ENCODE measurements around the gene POTEF. TPM values are rescaled to one million over a fixed set of nuclear protein-coding genes. Genes with fewer than 3 reads are reported as not detected.
"Not testable (repeated sequence)": the region's sequence is repeated elsewhere in the genome, so short reads cannot be mapped to it uniquely, and the experiment has no call there.

POTEF gene
- total and polyA plus RNA-seq, 2 of the 4 experiments (the other 2 are of a cell fraction), result not detected

- H3K9me3 ChIP-seq (ENCODE audit: control insufficient read depth, insufficient read depth, low read length); H2BK5ac ChIP-seq (ENCODE audit: low read depth, low read length, poor library complexity, severe bottlenecking); H2BK120ac ChIP-seq (ENCODE audit: low read depth, low read length); H3K79me1 ChIP-seq (ENCODE audit: low read depth in 1 of 2, low read length in 2 of 2); H3K4ac ChIP-seq (ENCODE audit: low read depth, low read length); in situ Hi-C loops (cut with MboI; ENCODE audit: low sequenced_read_pairs); H2BK15ac ChIP-seq (ENCODE audit: low read depth, low read length); H3K23ac ChIP-seq (ENCODE audit: low read depth, low read length); H2AK5ac ChIP-seq (ENCODE audit: low read depth, low read length); H4K5ac ChIP-seq (ENCODE audit: low read depth, low read length); H3K27me3 ChIP-seq (ENCODE audit: control insufficient read depth, insufficient read depth, low read length); H3K56ac ChIP-seq (ENCODE audit: extremely low read depth, insufficient read depth, low read length); DNase-seq; H3K36me3 ChIP-seq (ENCODE audit: control insufficient read depth, insufficient read depth, low read length); H3K9ac ChIP-seq (ENCODE audit: low read depth, low read length); BruUV-seq (replicated peaks); H3K18ac ChIP-seq (ENCODE audit: low read depth, low read length); H3K4me2 ChIP-seq (ENCODE audit: low read depth, low read length); H4K20me1 ChIP-seq (ENCODE audit: insufficient read depth, low read length); H3K4me3 ChIP-seq (ENCODE audit: insufficient read depth, low read depth, low read length); dilution Hi-C loops (cut with HindIII; ENCODE audit: low sequenced_read_pairs, unreplicated experiment); H2AK9ac ChIP-seq (replicated peaks; ENCODE audit: low read depth, low read length, poor library complexity); CTCF ChIA-PET; POLR2A ChIA-PET (ENCODE audit: unreplicated experiment); H2BK20ac ChIP-seq (ENCODE audit: low read depth, low read length); H2AFZ ChIP-seq (replicated peaks; ENCODE audit: low read length, poor library complexity); H3K4me1 ChIP-seq (ENCODE audit: control insufficient read depth, insufficient read depth, low read length); H4K91ac ChIP-seq (ENCODE audit: insufficient read depth, low read depth, low read length); H4K8ac ChIP-seq (ENCODE audit: low read depth in 2 of 2, low read length in 2 of 2); ATAC-seq (ENCODE audit: low read depth); H3K9me1 ChIP-seq (ENCODE audit: insufficient read depth, low read length); intact Hi-C loops (cut with micrococcal nuclease); H3K27ac ChIP-seq (ENCODE audit: insufficient read depth, low read length); H3K14ac ChIP-seq (replicated peaks; ENCODE audit: low read depth, low read length): not testable (repeated sequence)
- no CpG with 5 or more reads among the region's 4 CpGs for WGBS, 2 experiments (ENCODE audit: extremely low coverage in 2 of 2, insufficient read length in 1 of 2)
Measured at GRCh38 chr2:130048422-130048821, 80.6 kb downstream of the POTEF start.

DNA sequence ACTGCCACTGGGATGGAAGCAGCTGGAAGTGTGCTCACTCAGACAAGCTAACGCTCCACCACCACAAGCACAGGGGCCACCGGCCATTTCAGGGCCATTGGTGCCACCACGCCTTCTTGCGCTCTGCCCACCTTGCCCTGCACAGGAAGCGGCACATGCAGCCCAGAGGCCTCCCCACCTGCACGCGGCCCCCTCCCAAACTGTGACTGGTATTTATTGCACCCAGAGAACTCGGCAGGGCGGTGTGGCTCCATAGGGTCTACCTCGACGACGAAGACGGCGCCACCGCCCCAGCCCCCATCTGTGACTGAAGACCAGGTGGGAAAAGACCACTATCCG lies 90.8 kb downstream of the POTEF start:
- H2BK5ac ChIP-seq (ENCODE audit: low read depth, low read length, poor library complexity, severe bottlenecking); H2BK15ac ChIP-seq (ENCODE audit: low read depth, low read length); dilution Hi-C loops (cut with HindIII; ENCODE audit: low sequenced_read_pairs, unreplicated experiment); H3K27ac ChIP-seq (ENCODE audit: insufficient read depth, low read length); H3K4me2 ChIP-seq (ENCODE audit: low read depth, low read length); H4K5ac ChIP-seq (ENCODE audit: low read depth, low read length); BruUV-seq (replicated peaks); POLR2A ChIA-PET (ENCODE audit: unreplicated experiment); H2BK120ac ChIP-seq (ENCODE audit: low read depth, low read length); H3K79me1 ChIP-seq (ENCODE audit: low read depth in 1 of 2, low read length in 2 of 2); H3K18ac ChIP-seq (ENCODE audit: low read depth, low read length); H3K14ac ChIP-seq (replicated peaks; ENCODE audit: low read depth, low read length); H3K36me3 ChIP-seq (ENCODE audit: control insufficient read depth, insufficient read depth, low read length); H4K8ac ChIP-seq (ENCODE audit: low read depth in 2 of 2, low read length in 2 of 2); H2AK5ac ChIP-seq (ENCODE audit: low read depth, low read length); DNase-seq; CTCF ChIA-PET; H3K9me1 ChIP-seq (ENCODE audit: insufficient read depth, low read length); H3K27me3 ChIP-seq (ENCODE audit: control insufficient read depth, insufficient read depth, low read length); H2AFZ ChIP-seq (replicated peaks; ENCODE audit: low read length, poor library complexity); H3K9me3 ChIP-seq (ENCODE audit: control insufficient read depth, insufficient read depth, low read length); H3K23ac ChIP-seq (ENCODE audit: low read depth, low read length); H2AK9ac ChIP-seq (replicated peaks; ENCODE audit: low read depth, low read length, poor library complexity); H4K20me1 ChIP-seq (ENCODE audit: insufficient read depth, low read length); H3K4me1 ChIP-seq (ENCODE audit: control insufficient read depth, insufficient read depth, low read length); H3K9ac ChIP-seq (ENCODE audit: low read depth, low read length); H2BK20ac ChIP-seq (ENCODE audit: low read depth, low read length); in situ Hi-C loops (cut with MboI; ENCODE audit: low sequenced_read_pairs); ATAC-seq (ENCODE audit: low read depth); H3K56ac ChIP-seq (ENCODE audit: extremely low read depth, insufficient read depth, low read length); intact Hi-C loops (cut with micrococcal nuclease); H3K4me3 ChIP-seq (ENCODE audit: insufficient read depth, low read depth, low read length); H3K4ac ChIP-seq (ENCODE audit: low read depth, low read length); H4K91ac ChIP-seq (ENCODE audit: insufficient read depth, low read depth, low read length): not testable (repeated sequence)
- no CpG with 5 or more reads among the region's 16 CpGs for WGBS, 2 experiments (ENCODE audit: extremely low coverage in 2 of 2, insufficient read length in 1 of 2)

Measured in IMR-90 (cell line).